Measurements from ENCODE around the gene ZNF346.

ZNF346 gene

DNA sequence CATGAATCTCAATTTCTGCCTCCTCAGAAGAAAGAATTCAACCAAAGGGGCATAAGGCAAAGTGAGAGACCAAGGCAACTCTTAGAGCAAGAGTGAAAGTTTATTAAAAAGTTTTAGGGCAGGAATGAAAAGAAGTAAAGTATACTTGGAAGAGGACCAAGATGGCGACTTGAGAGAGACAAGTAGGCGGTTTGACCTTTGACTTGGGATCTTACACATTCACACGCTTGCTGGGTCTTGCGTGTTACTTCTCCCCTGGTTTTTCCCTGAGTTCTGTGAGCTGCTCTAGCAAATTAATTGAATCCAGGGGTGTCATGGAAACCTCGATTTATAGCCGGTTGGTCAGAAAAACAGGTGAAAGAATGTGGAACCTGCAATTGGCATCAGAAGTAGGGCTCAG lies 7.0 kb downstream of the ZNF346 start:
- Histone ChIP-seq H3K4me2 (ENCODE audit: low read depth, low read length, poor library complexity, severe bottlenecking) (no peak overlapping the region), H3F3A (ENCODE audit: low read depth) (no peaks in the 10 kb centered on the region), H3K4me1 (ENCODE audit: insufficient read depth, low read length, poor library complexity, severe bottlenecking) (peaks cover 7% of the 10 kb centered on the region), H3K4me3 (ENCODE audit: low read length, poor library complexity, severe bottlenecking) (no peak overlapping the region), H3K9me3 (ENCODE audit: insufficient read depth, low read depth, low read length) (no peaks in the 10 kb centered on the region), H3K36me3 (ENCODE audit: insufficient read depth, low read length) (no peaks in the 10 kb centered on the region), H3K9me2 (replicated peaks; ENCODE audit: low read depth, low read length) (no peaks in the 10 kb centered on the region), H4K20me1 (ENCODE audit: insufficient read depth, low read length, poor library complexity, severe bottlenecking) (no peaks in the 10 kb centered on the region), H3K9ac (ENCODE audit: low read depth, low read length, poor library complexity, severe bottlenecking) (no peak overlapping the region), H3K79me2 (ENCODE audit: insufficient read depth, low read length) (no peaks in the 10 kb centered on the region), H3K27me3 (ENCODE audit: insufficient read depth, low read length, poor library complexity, severe bottlenecking) (no peaks in the 10 kb centered on the region), H2AFZ (ENCODE audit: low read length) (no peak overlapping the region)
- TF ChIP-seq CTCF (conservative IDR thresholded peaks at IDR 0.05; ENCODE audit: low read length): no peak
- no peak for TF ChIP-seq EZH2phosphoT487 (IDR thresholded peaks at IDR 0.05; ENCODE audit: borderline replicate concordance)

GRCh38 chr5:177035976-177036375 lies 13.5 kb downstream of the ZNF346 start:
- Histone ChIP-seq H3K4me1 (ENCODE audit: insufficient read depth, low read length, poor library complexity, severe bottlenecking) (peaks cover 5% of the 10 kb centered on the region), H3K4me2 (ENCODE audit: low read depth, low read length, poor library complexity, severe bottlenecking) (peak overlapping the region; percentile 20), H3K4me3 (ENCODE audit: low read length, poor library complexity, severe bottlenecking) (no peak overlapping the region), H4K20me1 (ENCODE audit: insufficient read depth, low read length, poor library complexity, severe bottlenecking) (no peaks in the 10 kb centered on the region), H3K79me2 (ENCODE audit: insufficient read depth, low read length) (0 out of 2 replicates have a peak, but pooled peaks cover 9% of the 10 kb centered on the region), H3K9me3 (ENCODE audit: insufficient read depth, low read depth, low read length) (no peaks in the 10 kb centered on the region), H3K36me3 (ENCODE audit: insufficient read depth, low read length) (peaks cover 1% of the 10 kb centered on the region; the same call in 1 of the 2 replicates), H3K27me3 (ENCODE audit: insufficient read depth, low read length, poor library complexity, severe bottlenecking) (no peaks in the 10 kb centered on the region), H3K9ac (ENCODE audit: low read depth, low read length, poor library complexity, severe bottlenecking) (no peak overlapping the region), H3K9me2 (replicated peaks; ENCODE audit: low read depth, low read length) (no peaks in the 10 kb centered on the region), H3F3A (ENCODE audit: low read depth) (no peaks in the 10 kb centered on the region), H2AFZ (ENCODE audit: low read length) (no peak overlapping the region)
- TF ChIP-seq CTCF (conservative IDR thresholded peaks at IDR 0.05; ENCODE audit: low read length) (no peak), EZH2phosphoT487 (IDR thresholded peaks at IDR 0.05; ENCODE audit: borderline replicate concordance) (no peak)

DNA sequence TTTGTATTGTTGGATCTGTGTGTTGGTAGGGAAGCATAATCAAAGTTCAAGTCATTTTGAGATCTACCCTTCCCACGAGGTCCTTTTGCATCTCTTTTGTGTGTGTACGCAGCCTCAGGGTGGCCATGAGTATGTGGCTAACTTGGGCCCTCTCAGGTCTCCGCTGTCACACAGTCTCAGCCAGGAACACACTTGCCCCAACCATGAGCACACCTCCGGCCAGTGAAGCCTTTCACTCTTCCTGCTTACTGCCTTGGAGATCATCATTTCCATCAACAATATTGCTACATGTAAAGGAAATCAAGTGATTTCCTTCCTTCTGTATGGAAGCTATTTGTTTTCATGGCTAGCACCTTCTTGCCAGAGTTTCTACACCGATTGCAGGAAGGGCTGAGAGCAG lies 13.9 kb downstream of the ZNF346 start:
- Histone ChIP-seq H3K4me2 (ENCODE audit: low read depth, low read length, poor library complexity, severe bottlenecking) (peak overlapping the region; percentile 20), H3K79me2 (ENCODE audit: insufficient read depth, low read length) (0 out of 2 replicates have a peak, but pooled peaks cover 9% of the 10 kb centered on the region), H3K4me3 (ENCODE audit: low read length, poor library complexity, severe bottlenecking) (no peak overlapping the region), H3K36me3 (ENCODE audit: insufficient read depth, low read length) (peaks cover 5% of the 10 kb centered on the region; the same call in 1 of the 2 replicates), H3K9ac (ENCODE audit: low read depth, low read length, poor library complexity, severe bottlenecking) (no peak overlapping the region), H3K9me3 (ENCODE audit: insufficient read depth, low read depth, low read length) (no peaks in the 10 kb centered on the region), H3F3A (ENCODE audit: low read depth) (no peaks in the 10 kb centered on the region), H3K27me3 (ENCODE audit: insufficient read depth, low read length, poor library complexity, severe bottlenecking) (no peaks in the 10 kb centered on the region), H3K4me1 (ENCODE audit: insufficient read depth, low read length, poor library complexity, severe bottlenecking) (peaks cover 5% of the 10 kb centered on the region), H4K20me1 (ENCODE audit: insufficient read depth, low read length, poor library complexity, severe bottlenecking) (no peaks in the 10 kb centered on the region), H2AFZ (ENCODE audit: low read length) (no peak overlapping the region), H3K9me2 (replicated peaks; ENCODE audit: low read depth, low read length) (no peaks in the 10 kb centered on the region)
- TF ChIP-seq CTCF (conservative IDR thresholded peaks at IDR 0.05; ENCODE audit: low read length): no peak
- no peak for TF ChIP-seq EZH2phosphoT487 (IDR thresholded peaks at IDR 0.05; ENCODE audit: borderline replicate concordance)

All from Loucy (cell line).